ENCODE data around the gene TGM1. TPM values are rescaled to one million over a fixed set of nuclear protein-coding genes. Genes with fewer than 3 reads are reported as not detected.

The TGM1 gene
- total RNA-seq, 4 donors from 2014 or later, result 0.52 to 3.3 (median 1.6) TPM

DNA sequence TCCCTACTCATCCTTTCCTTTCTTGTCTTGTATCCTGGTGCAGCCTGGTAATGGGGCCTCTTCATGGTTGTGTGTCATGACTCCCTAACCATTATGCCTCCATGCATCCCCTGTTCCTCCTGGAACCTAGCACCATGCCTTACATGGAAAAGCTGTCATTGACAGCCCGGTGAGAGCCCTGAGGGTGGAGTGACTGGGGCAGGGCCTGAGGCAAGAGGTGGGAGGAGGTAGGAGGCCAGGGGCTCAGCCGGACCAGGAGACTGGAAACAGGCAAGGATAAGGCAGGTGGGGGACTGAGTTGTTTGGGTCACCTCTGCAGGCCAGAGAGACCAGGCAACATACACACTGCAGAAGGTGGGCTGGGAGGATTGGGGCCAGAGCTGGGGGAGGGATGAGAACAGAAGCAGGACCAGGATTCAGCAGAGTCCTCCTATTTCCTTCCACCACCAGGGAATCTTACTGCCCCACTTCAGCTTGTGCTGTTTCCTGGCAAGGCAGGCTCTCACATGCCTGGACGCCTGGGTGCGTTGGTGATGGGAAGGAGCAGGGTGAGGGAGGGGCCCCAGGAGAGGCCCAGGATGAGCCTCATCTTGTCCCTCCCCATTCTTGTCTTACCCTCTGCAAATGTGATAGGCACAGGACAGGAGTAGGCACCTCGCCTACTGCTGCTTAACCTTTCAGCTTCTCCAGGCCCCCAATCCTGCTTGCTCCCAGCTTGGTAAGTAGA, 46.7 kb upstream of the TGM1 start, which contains the start of gene LTB4R2:
Gene LTB4R2, plus strand, starts transcription at position 603 of the 727 bp plus-strand sequence. CDS start 525 bp downstream, outside the sequence.
- Histone ChIP-seq H3K36me3 (peaks cover 23 to 32% (median 30%) of the 10 kb centered on the region in 4 donors), H3K4me1 (peaks cover 36 to 65% (median 48%) of the 10 kb centered on the region in 4 donors), H3K9me3 (no peaks in the 10 kb centered on the region), H3K27me3 (peaks cover 0 to 1% (median 0%) of the 10 kb centered on the region in 4 donors), H3K4me3 (peak within 1 kb of the TSS; percentile 64 to 73 (median 66)), H3K27ac (replicated peaks in 1 of 4) (peak within 1 kb of the TSS; percentile 77 to 90 (median 84))
- DNase-seq (ENCODE audit: extremely low spot score), result no peak
- TF ChIP-seq POLR2A (IDR thresholded peaks at IDR 0.05; ENCODE audit: low read depth), result no peak
- no peak for TF ChIP-seq POLR2AphosphoS5 (IDR thresholded peaks at IDR 0.05)
- no peak for TF ChIP-seq EP300 (IDR thresholded peaks at IDR 0.05)
- TF ChIP-seq CTCF (IDR thresholded peaks at IDR 0.05), result no peak
- WGBS, result 65% methylated on average over 5 of the region's 5 CpGs
- intact Hi-C loops (cut with DNase I), result loop anchor here (5.0 kb wide), 1 partner anchor 128 kb away; no protein-coding TSS in a partner anchor

DNA sequence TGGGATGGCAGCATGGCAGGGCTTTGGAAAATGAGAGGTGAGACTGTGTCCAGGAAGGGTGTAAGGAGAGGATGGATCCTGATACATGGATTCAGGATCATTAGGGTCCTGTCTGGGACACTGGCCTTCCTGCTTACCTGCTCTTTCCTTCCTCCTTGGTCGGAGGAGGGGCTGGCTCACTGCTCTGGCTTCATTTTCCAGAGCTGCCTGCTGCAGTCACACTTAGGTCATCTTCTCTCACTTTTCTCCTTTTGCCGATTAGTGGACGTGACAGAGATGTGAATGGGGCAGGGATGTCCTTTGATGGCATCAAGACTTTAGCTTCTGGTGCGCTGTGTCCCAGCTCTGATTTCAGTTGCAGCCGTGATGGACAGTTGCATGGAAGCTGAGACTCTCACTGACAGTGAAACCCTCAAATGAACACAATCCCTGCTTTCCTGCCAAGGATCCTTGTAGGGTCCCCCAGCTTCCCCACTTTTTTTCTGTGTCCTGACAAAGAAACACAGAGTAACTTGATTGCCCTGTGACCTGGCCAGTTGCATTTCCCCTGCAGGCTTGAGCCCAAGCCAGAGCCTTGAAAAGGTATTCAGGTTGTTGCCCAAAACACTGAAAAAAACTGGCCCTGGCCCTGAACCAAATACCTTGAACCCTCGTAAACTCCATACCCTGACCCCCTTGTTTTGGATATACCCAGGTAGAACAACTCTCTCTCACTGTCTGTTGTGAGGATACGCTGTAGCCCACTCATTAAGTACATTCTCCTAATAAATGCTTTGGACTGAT, 45.6 kb upstream of the TGM1 start:
- intact Hi-C loops (cut with DNase I), result no loop called here
- Histone ChIP-seq H3K9me3 (no peaks in the 10 kb centered on the region), H3K27me3 (no peaks in the 10 kb centered on the region), H3K36me3 (peaks cover 35 to 44% (median 41%) of the 10 kb centered on the region in 4 donors), H3K4me1 (peaks cover 26 to 54% (median 43%) of the 10 kb centered on the region in 4 donors), H3K27ac (replicated peaks in 1 of 4) (no peak overlapping the region), H3K4me3 (no peak overlapping the region)
- 88% methylated on average over 7 of the region's 7 CpGs for WGBS
- DNase-seq (ENCODE audit: extremely low spot score), result no peak
- TF ChIP-seq EP300 (IDR thresholded peaks at IDR 0.05) (no peak), CTCF (IDR thresholded peaks at IDR 0.05) (peak in 1 of 3 experiments; percentile 10)

DNA sequence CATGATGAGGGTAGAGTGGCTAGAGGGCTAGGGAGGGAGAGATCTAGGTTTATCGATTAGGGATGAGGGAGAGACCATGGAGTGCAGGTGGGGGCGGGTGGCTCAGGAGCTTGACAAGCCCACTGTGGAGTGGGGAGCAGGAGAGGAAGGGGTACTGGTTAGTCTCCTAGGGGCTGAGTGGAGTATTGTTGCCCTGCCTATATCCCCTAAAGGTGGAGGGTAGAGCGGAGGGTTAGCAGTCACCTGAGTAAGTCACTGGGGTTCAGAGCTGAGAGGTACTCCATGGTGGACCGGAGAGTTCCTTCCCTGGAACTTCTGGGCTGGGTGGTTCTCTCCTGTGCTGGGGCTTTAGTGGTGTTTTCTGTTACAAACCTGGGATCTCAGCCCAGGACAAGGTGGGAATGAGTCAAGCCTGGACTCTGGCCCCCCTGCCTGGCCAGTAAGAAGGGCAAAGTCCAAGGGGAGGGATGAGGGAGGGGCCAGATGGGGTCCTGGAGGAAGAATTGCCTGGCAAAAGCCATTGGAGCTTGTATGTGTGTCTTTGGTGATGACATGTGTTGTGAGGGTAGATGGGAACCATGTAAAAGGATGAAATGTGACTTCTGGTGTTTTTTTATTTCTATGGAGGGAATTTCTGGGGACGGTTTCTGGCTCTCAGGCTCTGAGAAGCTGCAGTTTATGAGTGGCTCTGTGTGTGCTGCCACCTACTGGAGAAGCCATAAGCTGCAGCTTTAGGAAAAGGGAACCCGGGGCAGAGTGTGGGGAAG, 44.8 kb upstream of the TGM1 start, which contains the start of gene CIDEB:
Gene CIDEB, minus strand, starts transcription at position 403 of the 767 bp plus-strand sequence. Its CDS starts 119 bp downstream, at position 284.
- Histone ChIP-seq H3K27ac (replicated peaks in 1 of 4) (peak within 1 kb of the TSS in 1 of 4 donors; percentile 8), H3K4me3 (no peak within 1 kb of the TSS), H3K36me3 (peaks cover 40 to 51% (median 49%) of the 10 kb centered on the region in 4 donors), H3K9me3 (no peaks in the 10 kb centered on the region), H3K4me1 (peaks cover 23 to 48% (median 40%) of the 10 kb centered on the region in 4 donors), H3K27me3 (no peaks in the 10 kb centered on the region)
- TF ChIP-seq CTCF (IDR thresholded peaks at IDR 0.05), result peak; percentile 78 to 97 (median 79)
- TF ChIP-seq POLR2AphosphoS5 (IDR thresholded peaks at IDR 0.05), result peak in 1 of 2 donors; percentile 7
- TF ChIP-seq POLR2A (IDR thresholded peaks at IDR 0.05; ENCODE audit: low read depth), result no peak
- TF ChIP-seq EP300 (IDR thresholded peaks at IDR 0.05), result no peak
- 58% methylated on average over 6 of the region's 6 CpGs for WGBS
- no peak for DNase-seq (ENCODE audit: extremely low spot score)
- intact Hi-C loops (cut with DNase I), result no loop called here

DNA sequence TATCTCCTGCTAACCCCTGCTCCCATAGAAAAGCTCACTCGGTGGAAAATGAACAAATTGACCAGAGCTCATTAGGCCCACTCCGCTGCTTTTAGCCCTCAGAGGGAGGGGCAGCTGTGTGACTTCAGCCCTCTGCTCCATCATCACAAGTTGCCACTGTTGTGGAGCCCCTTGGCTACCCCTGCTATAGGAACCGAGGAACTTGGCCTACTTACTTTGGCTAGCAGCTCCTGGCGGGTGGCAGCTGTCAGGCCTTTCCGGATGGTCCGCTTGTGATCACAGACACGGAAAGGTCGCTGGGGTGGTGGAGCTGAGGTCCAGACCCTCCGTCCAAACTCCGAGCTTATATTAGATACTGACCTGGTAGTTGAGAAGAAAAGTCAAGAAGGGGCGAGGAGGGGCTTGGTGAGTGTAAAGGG, 44.2 kb upstream of the TGM1 start:
- H3K27ac ChIP-seq (replicated peaks in 1 of 4), result no peak overlapping the region
- DNase-seq (ENCODE audit: extremely low spot score), result no peak
- H3K4me3 ChIP-seq, result no peak overlapping the region
- no peaks in the 10 kb centered on the region for H3K9me3 ChIP-seq
- intact Hi-C loops (cut with DNase I), result no loop called here
- WGBS, result 85% methylated on average over 11 of the region's 11 CpGs
- H3K36me3 ChIP-seq, result peaks cover 46 to 57% (median 55%) of the 10 kb centered on the region in 4 donors
- no peaks in the 10 kb centered on the region for H3K27me3 ChIP-seq
- H3K4me1 ChIP-seq, result peaks cover 23 to 44% (median 36%) of the 10 kb centered on the region in 4 donors
- TF ChIP-seq POLR2A (IDR thresholded peaks at IDR 0.05; ENCODE audit: low read depth) (no peak), EP300 (IDR thresholded peaks at IDR 0.05) (no peak), CTCF (IDR thresholded peaks at IDR 0.05) (no peak), POLR2AphosphoS5 (IDR thresholded peaks at IDR 0.05) (no peak)
